Small intestine (tissue), 7 donors: ENCODE measurements around the gene REXO2. TPM values are rescaled to one million over a fixed set of nuclear protein-coding genes. Genes with fewer than 3 reads are reported as not detected.

Experiments
- DNase-seq, 2 donors: peaks; one replicate each; pipeline versions ENCODE4 v3.0.0 to v3.0.0-alpha.2; 2013
- FAIRE-seq: peaks from 2 replicates; lab custom pipeline; 2012; peaks lifted over from hg19 to GRCh38; lab: Jason Lieb, UNC
- H3K27ac ChIP-seq, 3 donors: one replicate each; pipeline ENCODE4 v1.5.1; 2013; ENCODE audit warnings: low read length in 2 of 3, mild to moderate bottlenecking in 2 of 3, control low read depth in 1 of 3, inconsistent platforms in 1 of 3, low read depth in 1 of 3, moderate library complexity in 1 of 3
- H3K27me3 ChIP-seq, 3 donors: one replicate each; pipeline ENCODE4 v1.6.1; 2013; ENCODE audit warnings: low read length in 3 of 3, inconsistent platforms in 1 of 3; ENCODE audit not compliant: control insufficient read depth in 3 of 3, insufficient read depth in 3 of 3
- H3K36me3 ChIP-seq, 3 donors: one replicate each; pipeline ENCODE4 v1.6.1; 2013; ENCODE audit warnings: low read length in 3 of 3, inconsistent platforms in 1 of 3, low read depth in 1 of 3, mild to moderate bottlenecking in 1 of 3, moderate library complexity in 1 of 3; ENCODE audit not compliant: control insufficient read depth in 3 of 3, insufficient read depth in 2 of 3
- H3K4me1 ChIP-seq, 3 donors: one replicate each; pipeline ENCODE4 v1.6.1; 2013; ENCODE audit warnings: low read length in 2 of 3, inconsistent platforms in 1 of 3, low read depth in 1 of 3, mild to moderate bottlenecking in 1 of 3, moderate library complexity in 1 of 3; ENCODE audit not compliant: control insufficient read depth in 3 of 3, insufficient read depth in 2 of 3
- H3K4me3 ChIP-seq, 3 donors: one replicate each; pipeline ENCODE4 v1.5.1; 2013; ENCODE audit warnings: low read length in 3 of 3, control low read depth in 1 of 3, inconsistent platforms in 1 of 3, low read depth in 1 of 3, mild to moderate bottlenecking in 1 of 3, moderate library complexity in 1 of 3
- H3K9me3 ChIP-seq, 2 donors: one replicate each; pipeline ENCODE4 v1.6.1; 2013; ENCODE audit warnings: low read depth in 1 of 2, low read length in 1 of 2; ENCODE audit not compliant: control insufficient read depth in 2 of 2, insufficient read depth in 1 of 2
- WGBS, 3 donors: extraction: QIAGEN DNeasy Blood & Tissue Kit; methylation state at CpG; one replicate each; pipeline ENCODE4 v1.1.7; 2013; 5-methylcytosine and 5-hydroxymethylcytosine counted together
- polyA plus RNA-seq, 4 donors: library from polyadenylated mRNA; stranded (reverse) in 3 of 4; unstranded in 1 of 4; fragments of 200-250 nt in 3 of 4; fragments of 120-200 nt in 1 of 4; gene quantifications; one replicate each; pipeline versions ENCODE4 v1.2.1 to v1.2.3, GENCODE V29; 2013
- donor health status: healthy with polysubstance abuse.
- donor health status: control.
- donor health status: control.
- donor health status: Bipolar disorder and iron deficiency.
- donor health status: healthy.

Gene REXO2
- polyA plus RNA-seq, 4 donors = 24.8 to 62.6 (median 36.1) TPM

DNA sequence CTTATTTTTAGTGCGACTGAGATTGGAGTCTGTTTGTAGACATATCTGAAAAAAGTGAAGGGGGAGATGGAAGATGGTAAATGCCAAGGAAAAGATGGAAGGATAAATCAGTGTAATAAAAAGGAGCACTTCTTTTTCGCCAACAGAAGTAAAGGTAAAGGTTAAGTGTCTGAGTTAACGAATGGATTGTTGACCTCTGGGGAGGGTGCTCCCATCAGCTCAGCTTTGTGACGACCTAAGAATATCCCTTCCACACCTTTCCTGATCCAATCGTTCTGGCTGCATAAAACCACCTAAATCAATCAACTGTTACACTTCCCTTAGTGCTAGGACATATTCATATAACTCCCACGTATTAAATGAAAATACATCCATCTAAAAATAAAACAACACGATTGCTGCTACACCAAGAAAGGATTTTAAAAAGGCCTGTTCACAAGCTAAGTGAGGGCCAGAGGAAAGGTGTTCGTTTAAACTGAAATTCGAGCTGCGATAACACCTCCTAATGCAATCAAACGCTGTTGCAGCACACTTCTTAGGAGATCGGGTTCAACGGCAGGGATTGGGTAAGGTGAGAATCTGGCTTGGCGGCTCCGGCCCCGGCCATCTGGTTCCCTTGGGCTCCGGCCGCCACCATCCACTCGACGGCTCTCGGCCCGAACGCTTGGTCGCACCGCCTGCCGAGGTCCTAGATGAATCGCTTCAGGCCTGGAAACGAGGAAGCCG lies 39.6 kb upstream of the REXO2 start:
- DNase-seq = peak in 1 of 2 donors; percentile 65
- WGBS, 3 donors = 1 to 4% (median 2%) methylated on average over 29 of the region's 29 CpGs

DNA sequence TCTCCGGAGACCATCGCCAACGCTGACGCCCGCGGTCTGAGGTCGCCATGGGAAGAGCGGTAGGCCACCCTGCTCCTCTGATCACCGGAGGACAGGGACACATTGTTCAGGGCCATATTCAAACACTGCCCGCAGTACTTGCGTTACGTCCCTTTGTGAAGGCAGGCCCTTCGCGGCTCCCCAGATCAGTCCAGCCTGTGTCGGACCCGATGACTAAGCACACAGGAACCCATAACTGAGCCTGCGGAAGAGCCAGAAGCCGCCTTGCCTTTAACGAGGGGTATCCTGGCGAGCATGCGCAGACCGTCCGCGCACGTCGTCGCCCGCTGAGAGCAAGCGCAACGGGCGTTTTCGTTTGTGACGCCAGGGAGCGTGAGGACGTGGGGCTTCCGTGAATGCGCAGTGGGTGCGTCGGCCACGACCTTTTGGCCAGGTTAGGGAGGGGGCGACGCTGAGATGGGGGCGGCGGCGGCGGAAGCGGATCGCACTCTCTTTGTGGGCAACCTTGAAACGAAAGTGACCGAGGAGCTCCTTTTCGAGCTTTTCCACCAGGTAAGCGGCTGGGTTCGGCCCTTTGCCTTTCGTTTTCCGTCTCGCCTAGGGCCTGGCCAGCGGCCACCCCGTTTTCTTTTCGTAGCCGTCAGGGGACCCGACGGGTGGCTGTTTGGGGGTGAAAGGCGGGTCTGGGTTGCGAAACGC lies 38.9 kb upstream of the REXO2 start, which contains the start of the genes C11orf71 and RBM7:
Gene C11orf71, minus strand, starts transcription at position 296 of the 699 bp plus-strand sequence. Its CDS starts 180 bp downstream, at position 116.
Gene RBM7, plus strand, starts transcription at position 451 of the 699 bp plus-strand sequence. Its CDS starts 6 bp downstream, at position 457.
- H3K36me3 ChIP-seq = peaks cover 0 to 2% (median 0%) of the 10 kb centered on the region in 3 donors
- peak within 1 kb of the TSS; percentile 76 to 98 (median 97) for H3K4me3 ChIP-seq
- no peaks in the 10 kb centered on the region for H3K9me3 ChIP-seq
- WGBS, 3 donors = 1% methylated on average over 65 of the region's 65 CpGs
- H3K27me3 ChIP-seq = no peaks in the 10 kb centered on the region
- peaks cover 0 to 8% (median 4%) of the 10 kb centered on the region in 3 donors for H3K4me1 ChIP-seq
- H3K27ac ChIP-seq = peak within 1 kb of the TSS; percentile 98 to 99 (median 98)
- no peak for FAIRE-seq
- peak; percentile 99 for DNase-seq

More for the DNA sequence above, 39.6 kb upstream of the REXO2 start:
- no peaks in the 10 kb centered on the region for H3K27me3 ChIP-seq
- FAIRE-seq = no peak
- no peaks in the 10 kb centered on the region for H3K9me3 ChIP-seq
- H3K4me1 ChIP-seq = peaks cover 0 to 8% (median 4%) of the 10 kb centered on the region in 3 donors
- peaks cover 0 to 2% (median 0%) of the 10 kb centered on the region in 3 donors for H3K36me3 ChIP-seq
- H3K27ac ChIP-seq = peak overlapping the region; percentile 98 to 99 (median 98)
- peak overlapping the region; percentile 76 to 98 (median 97) for H3K4me3 ChIP-seq

DNA sequence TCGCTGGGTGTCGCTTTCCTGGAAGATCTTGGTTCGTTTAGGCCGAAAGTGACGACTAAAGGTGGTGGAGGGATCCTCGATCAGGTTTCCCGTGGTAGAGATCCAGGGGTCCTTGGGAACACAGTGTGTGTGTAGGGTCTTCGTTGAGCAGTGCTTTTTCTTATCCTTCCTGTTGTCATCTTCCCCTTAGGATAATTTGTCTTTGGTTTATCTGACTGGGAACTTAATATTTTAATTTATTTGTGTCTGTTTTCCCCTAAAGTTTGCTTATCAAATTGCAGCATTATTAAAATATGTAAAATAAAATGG lies 38.4 kb upstream of the REXO2 start:
- FAIRE-seq (no peak), DNase-seq (no peak)
- Histone ChIP-seq H3K4me3 (peak overlapping the region; percentile 59 to 98 (median 97)), H3K9me3 (no peaks in the 10 kb centered on the region), H3K4me1 (peaks cover 0 to 8% (median 4%) of the 10 kb centered on the region in 3 donors), H3K27me3 (no peaks in the 10 kb centered on the region), H3K36me3 (peaks cover 0 to 2% (median 0%) of the 10 kb centered on the region in 3 donors), H3K27ac (peak overlapping the region; percentile 98 to 99 (median 98))
- WGBS, 3 donors = 0% methylated on average over 8 of the region's 8 CpGs

DNA sequence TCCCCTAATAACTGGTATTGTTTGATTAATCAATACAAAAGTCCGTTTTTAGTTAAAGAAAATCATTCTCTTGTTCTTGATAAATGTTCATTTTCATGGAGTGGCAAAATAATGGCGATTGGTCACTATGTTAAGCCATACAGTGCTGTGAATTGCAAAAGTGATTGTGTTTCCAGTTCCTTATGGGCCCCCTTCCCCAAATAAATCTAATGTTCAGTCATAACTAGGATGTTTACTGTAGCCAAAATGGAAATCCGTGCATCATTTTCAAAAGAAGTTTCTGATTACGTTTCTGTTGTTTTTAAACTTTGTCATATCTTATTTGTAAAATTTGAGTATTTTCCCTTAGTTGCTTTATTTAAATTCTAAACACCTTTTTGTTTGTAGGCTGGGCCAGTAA lies 38.0 kb upstream of the REXO2 start:
- 1 to 2% (median 1%) methylated on average over 4 of the region's 4 CpGs for WGBS, 3 donors
- FAIRE-seq = no peak

DNA sequence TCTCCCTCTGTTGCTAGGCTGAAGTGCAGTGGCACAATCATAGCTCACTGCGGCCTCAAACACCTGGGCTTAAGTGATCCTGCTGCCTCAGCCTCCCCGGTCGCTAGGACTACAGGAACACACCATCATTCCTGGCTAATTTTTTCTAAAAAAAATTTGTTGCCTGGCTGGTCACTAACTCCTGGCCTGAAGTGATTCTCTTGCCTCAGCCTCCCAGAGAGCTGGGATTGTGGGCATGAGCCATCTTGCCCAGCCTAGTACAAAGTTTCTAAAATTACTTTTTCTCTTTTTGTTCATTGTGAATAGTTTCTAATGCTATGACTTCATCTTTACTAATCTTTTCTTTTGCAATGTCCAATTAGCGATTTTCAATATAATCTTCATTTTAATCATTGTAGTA lies 26.3 kb upstream of the REXO2 start:
- Histone ChIP-seq H3K4me3 (no peak overlapping the region), H3K9me3 (no peaks in the 10 kb centered on the region), H3K4me1 (no peaks in the 10 kb centered on the region), H3K27ac (no peak overlapping the region), H3K36me3 (peaks cover 0 to 11% (median 5%) of the 10 kb centered on the region in 3 donors), H3K27me3 (no peaks in the 10 kb centered on the region)
- DNase-seq (no peak), FAIRE-seq (no peak)
- 94 to 100% (median 95%) methylated on average over 4 of the region's 4 CpGs for WGBS, 3 donors

More for the DNA sequence above, 38.0 kb upstream of the REXO2 start:
- Histone ChIP-seq H3K4me1 (peaks cover 0 to 8% (median 4%) of the 10 kb centered on the region in 3 donors), H3K36me3 (peaks cover 0 to 2% (median 0%) of the 10 kb centered on the region in 3 donors), H3K27ac (peak overlapping the region; percentile 41 to 98 (median 49)), H3K27me3 (no peaks in the 10 kb centered on the region), H3K4me3 (peak overlapping the region; percentile 23 to 98 (median 97)), H3K9me3 (no peaks in the 10 kb centered on the region)
- DNase-seq = peak; percentile 7 to 34

DNA sequence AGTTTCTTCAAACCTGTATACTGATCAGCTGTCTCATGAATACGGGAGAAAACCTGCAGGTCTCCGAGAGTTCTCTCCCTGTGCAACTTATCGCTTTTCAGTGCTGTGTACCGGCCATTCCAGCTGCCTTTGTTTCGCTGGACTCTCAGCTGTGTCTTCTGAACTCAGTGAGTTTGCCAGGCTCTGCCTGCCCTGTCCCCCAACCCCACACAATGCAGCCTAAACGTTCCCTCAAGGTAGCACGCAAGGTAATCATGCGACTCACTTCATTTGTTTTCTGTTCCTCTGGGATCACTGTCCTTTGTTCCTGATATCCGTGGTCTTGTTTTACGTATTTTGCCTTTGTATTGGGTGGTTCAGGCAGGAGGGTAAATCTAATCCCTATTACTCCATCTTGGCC lies 25.3 kb upstream of the REXO2 start:
- Histone ChIP-seq H3K27me3 (no peaks in the 10 kb centered on the region), H3K4me1 (no peaks in the 10 kb centered on the region), H3K36me3 (peaks cover 0 to 11% (median 5%) of the 10 kb centered on the region in 3 donors), H3K4me3 (no peak overlapping the region), H3K9me3 (no peaks in the 10 kb centered on the region), H3K27ac (no peak overlapping the region)
- WGBS, 3 donors = 89 to 94% (median 90%) methylated on average over 10 of the region's 10 CpGs
- FAIRE-seq (no peak), DNase-seq (no peak)

DNA sequence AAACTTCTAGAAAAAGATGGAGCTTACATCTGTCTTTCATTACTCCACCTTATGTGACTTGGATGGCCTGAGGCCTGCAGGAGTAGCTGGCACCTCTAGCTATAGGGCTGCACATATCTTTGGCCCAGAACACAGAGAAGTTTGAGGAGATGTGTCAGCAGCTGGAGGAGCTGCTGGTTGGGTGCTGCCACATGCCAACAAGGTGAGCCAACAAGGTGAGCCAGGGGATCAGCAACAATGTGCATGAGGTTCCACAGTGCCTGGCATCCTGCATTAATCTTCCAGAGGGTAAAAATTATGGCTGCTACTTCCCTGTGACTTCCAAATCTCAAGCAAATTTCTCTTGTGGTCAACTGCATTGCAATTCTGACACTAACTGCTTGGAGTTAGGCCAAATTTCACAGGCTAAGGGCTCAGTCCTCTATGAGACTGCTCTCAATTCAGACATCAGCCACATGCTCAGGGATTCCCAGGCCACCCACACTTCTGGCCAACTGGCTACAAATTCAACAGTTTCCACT lies 22.8 kb upstream of the REXO2 start:
- H3K4me1 ChIP-seq = no peaks in the 10 kb centered on the region
- H3K27ac ChIP-seq = no peak overlapping the region
- H3K4me3 ChIP-seq = no peak overlapping the region
- no peaks in the 10 kb centered on the region for H3K27me3 ChIP-seq
- H3K9me3 ChIP-seq = no peaks in the 10 kb centered on the region
- FAIRE-seq (no peak), DNase-seq (no peak)
- H3K36me3 ChIP-seq = peaks cover 0 to 5% (median 0%) of the 10 kb centered on the region in 3 donors

DNA sequence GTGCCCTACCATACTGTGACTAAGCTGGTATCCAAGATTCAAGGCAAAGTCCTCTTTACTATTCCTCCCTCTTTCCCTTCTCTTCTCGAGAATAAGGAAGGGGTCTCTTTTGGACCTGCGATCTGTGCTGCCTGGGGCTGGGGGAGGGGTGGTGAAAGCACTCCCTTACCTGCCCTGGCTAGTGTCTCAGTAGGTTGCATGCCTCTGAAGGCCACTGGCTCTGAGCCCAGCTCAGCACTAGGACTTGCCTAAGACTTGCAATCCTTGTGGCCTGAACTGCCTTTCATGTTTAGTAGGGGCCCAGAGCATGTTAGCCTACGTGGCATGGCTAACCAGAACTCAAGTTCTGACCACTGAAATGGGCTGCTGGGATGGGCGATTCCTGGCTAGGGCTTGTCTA lies 13.0 kb upstream of the REXO2 start:
- FAIRE-seq (no peak), DNase-seq (no peak)
- Histone ChIP-seq H3K27me3 (no peaks in the 10 kb centered on the region), H3K4me1 (no peaks in the 10 kb centered on the region), H3K27ac (no peak overlapping the region), H3K4me3 (no peak overlapping the region), H3K9me3 (peaks cover 0 to 4% of the 10 kb centered on the region in 2 donors), H3K36me3 (peaks cover 0 to 7% (median 2%) of the 10 kb centered on the region in 3 donors)
- WGBS, 3 donors = 90 to 93% (median 93%) methylated on average over 4 of the region's 4 CpGs
